DOHH2 (cell line): ENCODE data around the gene SPAG6.

Experiments
- H3F3A ChIP-seq: fragments of 200-600 bp; sonication (generic), shearing (Covaris generic); 2 replicates; pipeline ENCODE4 v1.6.0; 2016; ENCODE audit warnings: antibody characterized with exemption, mild to moderate bottlenecking; ENCODE audit not compliant: control insufficient read depth, insufficient read depth
- H3K27ac ChIP-seq: fragments of 200-600 bp; sonication (generic); 2 replicates; pipeline ENCODE4 v1.5.1; 2014; ENCODE audit warnings: low read depth, mild to moderate bottlenecking, low read length, moderate library complexity
- H3K27me3 ChIP-seq: fragments of 200-600 bp; sonication (generic); 2 replicates; pipeline ENCODE4 v1.6.1; 2014; ENCODE audit warnings: mild to moderate bottlenecking, low read length, mixed read lengths; ENCODE audit not compliant: control insufficient read depth
- H3K36me3 ChIP-seq: fragments of 200-600 bp; sonication (generic); 2 replicates; pipeline ENCODE4 v1.6.1; 2014; ENCODE audit warnings: mild to moderate bottlenecking, low read length, moderate library complexity, mixed read lengths; ENCODE audit not compliant: control insufficient read depth
- H3K4me1 ChIP-seq: fragments of 200-600 bp; sonication (generic); 2 replicates; pipeline ENCODE4 v1.6.1; 2014; ENCODE audit warnings: mild to moderate bottlenecking, low read length, mixed read lengths; ENCODE audit not compliant: control insufficient read depth
- H3K4me2 ChIP-seq: fragments of 200-600 bp; sonication (generic); 2 replicates; pipeline ENCODE4 v1.6.0; 2014; ENCODE audit warnings: mild to moderate bottlenecking, low read length, moderate library complexity
- H3K4me3 ChIP-seq: fragments of 200-600 bp; sonication (generic); 2 replicates; pipeline ENCODE4 v1.5.1; 2014; ENCODE audit warnings: mild to moderate bottlenecking, low read length, mixed read lengths
- H3K79me2 ChIP-seq: fragments of 200-600 bp; sonication (generic); 2 replicates; pipeline ENCODE4 v1.6.1; 2014; ENCODE audit warnings: mild to moderate bottlenecking, low read length, mixed read lengths; ENCODE audit not compliant: control insufficient read depth
- H3K9me2 ChIP-seq: fragments of 200-600 bp; sonication (generic); replicated peaks from 2 replicates; pipeline ENCODE4 v1.6.1; 2014; ENCODE audit warnings: mild to moderate bottlenecking, low read length, mixed read lengths; ENCODE audit not compliant: control insufficient read depth
- H3K9me3 ChIP-seq: fragments of 200-600 bp; sonication (generic); 2 replicates; pipeline ENCODE4 v1.6.1; 2014; ENCODE audit warnings: antibody characterized with exemption, low read length, mixed read lengths; ENCODE audit not compliant: control insufficient read depth, insufficient read depth
- H4K20me1 ChIP-seq: fragments of 200-600 bp; sonication (generic); 2 replicates; pipeline ENCODE4 v1.6.0; 2014; ENCODE audit warnings: low read depth, mild to moderate bottlenecking, antibody characterized with exemption, low read length, moderate library complexity; ENCODE audit not compliant: control insufficient read depth, insufficient read depth
- CTCF ChIP-seq: fragments of 200-600 bp; sonication (generic); IDR thresholded peaks from one replicate; pipeline ENCODE4 v1.5.1; 2014; ENCODE audit warnings: antibody characterized with exemption, mild to moderate bottlenecking, low read depth, low read length; ENCODE audit not compliant: poor library complexity, severe bottlenecking
- EZH2phosphoT487 ChIP-seq: fragments of 200-600 bp; sonication (generic); IDR thresholded peaks from 2 replicates; pipeline ENCODE4 v1.6.1; 2017; ENCODE audit warnings: borderline replicate concordance, mild to moderate bottlenecking, antibody characterized with exemption, low read length, moderate library complexity, mixed read lengths

Gene SPAG6

GRCh38 chr10:22369434-22370072 lies 24.3 kb downstream of the SPAG6 start:
- H3K27me3 ChIP-seq, result no peaks in the 10 kb centered on the region

GRCh38 chr10:22370320-22370719 lies 25.0 kb downstream of the SPAG6 start:
- H3K4me3 ChIP-seq, result peak overlapping the region; percentile 52

More at GRCh38 chr10:22369434-22370072, 24.3 kb downstream of the SPAG6 start:
- Histone ChIP-seq H3F3A (no peaks in the 10 kb centered on the region), H3K9me3 (no peaks in the 10 kb centered on the region), H3K4me1 (peaks cover 50% of the 10 kb centered on the region), H3K4me3 (no peak overlapping the region), H3K36me3 (no peaks in the 10 kb centered on the region), H4K20me1 (no peaks in the 10 kb centered on the region), H3K9me2 (no peaks in the 10 kb centered on the region), H3K79me2 (no peaks in the 10 kb centered on the region), H3K27ac (no peak overlapping the region), H3K4me2 (no peak overlapping the region)
- no peak for TF ChIP-seq EZH2phosphoT487
- TF ChIP-seq CTCF, result no peak

GRCh38 chr10:22372298-22372697 lies 27.0 kb downstream of the SPAG6 start:
- Histone ChIP-seq H3K79me2 (no peaks in the 10 kb centered on the region), H3K4me1 (peaks cover 59% of the 10 kb centered on the region), H3K9me2 (no peaks in the 10 kb centered on the region), H3K4me2 (no peak overlapping the region), H3K9me3 (no peaks in the 10 kb centered on the region), H3K27me3 (no peaks in the 10 kb centered on the region), H3K4me3 (no peak overlapping the region), H3K36me3 (no peaks in the 10 kb centered on the region), H3F3A (no peaks in the 10 kb centered on the region), H3K27ac (no peak overlapping the region), H4K20me1 (no peaks in the 10 kb centered on the region)
- TF ChIP-seq CTCF, result no peak
- TF ChIP-seq EZH2phosphoT487, result no peak

More at GRCh38 chr10:22370320-22370719, 25.0 kb downstream of the SPAG6 start:
- Histone ChIP-seq H3K9me2 (no peaks in the 10 kb centered on the region), H3K27me3 (no peaks in the 10 kb centered on the region), H3K4me2 (peak overlapping the region; percentile 71), H3F3A (no peaks in the 10 kb centered on the region), H3K36me3 (no peaks in the 10 kb centered on the region), H3K4me1 (peaks cover 56% of the 10 kb centered on the region), H3K27ac (peak overlapping the region; percentile 38; the same call in 1 of the 2 replicates), H4K20me1 (no peaks in the 10 kb centered on the region), H3K9me3 (no peaks in the 10 kb centered on the region), H3K79me2 (no peaks in the 10 kb centered on the region)
- TF ChIP-seq CTCF (no peak), EZH2phosphoT487 (no peak)
